Lower lobe of right lung (tissue), 2 donors: ENCODE results near the gene ANGEL1. TPM values are rescaled to one million over a fixed set of nuclear protein-coding genes. Genes with fewer than 3 reads are reported as not detected.

Experiments used
- ATAC-seq, 2 donors: fragments of 200-7000 bp; cut with Tn5 transposase; one replicate each; pipeline ENCODE4 v1.9.1; 2020 to 2022; ENCODE audit warnings: mild to moderate bottlenecking in 2 of 2, moderate library complexity in 2 of 2
- DNase-seq: peaks from one replicate; pipeline ENCODE4 v3.0.0-alpha.2; 2020
- H3K27ac ChIP-seq: fragments of 200-600 bp; one replicate; pipeline ENCODE4 v1.8.0; 2022
- H3K27me3 ChIP-seq: fragments of 200-600 bp; one replicate; pipeline ENCODE4 v1.8.0; 2022; ENCODE audit warnings: low read depth
- H3K36me3 ChIP-seq: fragments of 200-600 bp; one replicate; pipeline ENCODE4 v1.8.0; 2022; ENCODE audit warnings: mild to moderate bottlenecking
- H3K4me1 ChIP-seq: fragments of 200-600 bp; one replicate; pipeline ENCODE4 v1.8.0; 2022
- H3K4me3 ChIP-seq: fragments of 200-600 bp; one replicate; pipeline ENCODE4 v1.8.0; 2022; ENCODE audit warnings: mild to moderate bottlenecking
- H3K9me3 ChIP-seq: fragments of 200-600 bp; one replicate; pipeline ENCODE4 v1.8.0; 2022
- intact Hi-C: fragments of 100-400 bp; cut with DNase I; formaldehyde crosslinking; loops from one replicate; pipeline ENCODE4 v1.11.0; 2022
- total RNA-seq: library from RNA; stranded (reverse); fragmentation: NEBNext Ultra II Directional; extraction: Animal tissue kit (Norgen Biotek cat#: 25700); gene quantifications from one replicate; pipeline ENCODE4 v1.2.1, GENCODE V29; 2021
- TF ChIP-seq, protein P1 (sequence below): fragments of 200-600 bp; IDR thresholded peaks from one replicate; pipeline ENCODE4 v1.8.0; 2022; ENCODE audit warnings: antibody characterized with exemption, mild to moderate bottlenecking
- donor health status: DM: no; HTN: yes; CAD: no; lungs with severe emphysema.

The ANGEL1 gene
- total RNA-seq, 1 donor from 2014 or later: 28.9 TPM

- no peak for DNase-seq
- intact Hi-C loops: no loop called here
Measured at GRCh38 chr14:76770521-76771436, 41.9 kb downstream of the ANGEL1 start.

DNA sequence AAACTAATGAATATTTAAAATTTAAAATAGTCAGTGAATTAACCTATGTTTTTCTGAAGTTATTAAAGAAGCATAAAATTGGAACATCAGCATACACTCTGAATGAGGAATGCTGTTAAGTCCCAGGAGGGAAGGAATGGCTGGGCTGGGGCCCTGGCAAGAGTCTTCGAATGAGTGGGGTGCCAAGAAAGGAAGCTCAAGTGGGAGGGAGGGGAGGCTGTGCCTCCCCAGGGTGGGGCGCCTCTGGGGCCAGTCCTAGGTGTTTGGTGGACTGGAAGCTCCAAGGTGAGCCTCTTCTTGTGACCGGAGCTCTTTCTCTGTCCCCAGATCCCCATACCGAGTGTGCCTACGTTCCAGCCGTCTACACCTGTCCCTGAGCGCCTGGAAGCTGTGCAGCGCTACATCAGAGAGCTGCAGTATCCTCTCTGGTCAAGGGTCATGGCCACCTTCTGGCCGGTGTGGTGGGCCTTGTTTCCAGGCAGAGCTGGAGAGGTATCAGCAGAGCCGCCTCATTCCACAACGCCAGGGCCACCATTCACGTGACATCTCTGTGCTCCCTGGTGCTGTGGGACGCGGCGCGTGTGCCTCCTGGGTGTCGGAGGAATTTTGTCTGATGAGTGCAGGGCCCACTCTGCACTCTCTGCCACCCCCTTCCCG, 42.9 kb downstream of the ANGEL1 start:
- intact Hi-C loops: no loop called here
- H3K9me3 ChIP-seq: no peaks in the 10 kb centered on the region
- H3K27ac ChIP-seq: no peak overlapping the region
- peaks cover 54% of the 10 kb centered on the region for H3K4me1 ChIP-seq
- DNase-seq (no peak), ATAC-seq (no peak)
- no peak overlapping the region for H3K4me3 ChIP-seq
- TF ChIP-seq, protein P1, sequence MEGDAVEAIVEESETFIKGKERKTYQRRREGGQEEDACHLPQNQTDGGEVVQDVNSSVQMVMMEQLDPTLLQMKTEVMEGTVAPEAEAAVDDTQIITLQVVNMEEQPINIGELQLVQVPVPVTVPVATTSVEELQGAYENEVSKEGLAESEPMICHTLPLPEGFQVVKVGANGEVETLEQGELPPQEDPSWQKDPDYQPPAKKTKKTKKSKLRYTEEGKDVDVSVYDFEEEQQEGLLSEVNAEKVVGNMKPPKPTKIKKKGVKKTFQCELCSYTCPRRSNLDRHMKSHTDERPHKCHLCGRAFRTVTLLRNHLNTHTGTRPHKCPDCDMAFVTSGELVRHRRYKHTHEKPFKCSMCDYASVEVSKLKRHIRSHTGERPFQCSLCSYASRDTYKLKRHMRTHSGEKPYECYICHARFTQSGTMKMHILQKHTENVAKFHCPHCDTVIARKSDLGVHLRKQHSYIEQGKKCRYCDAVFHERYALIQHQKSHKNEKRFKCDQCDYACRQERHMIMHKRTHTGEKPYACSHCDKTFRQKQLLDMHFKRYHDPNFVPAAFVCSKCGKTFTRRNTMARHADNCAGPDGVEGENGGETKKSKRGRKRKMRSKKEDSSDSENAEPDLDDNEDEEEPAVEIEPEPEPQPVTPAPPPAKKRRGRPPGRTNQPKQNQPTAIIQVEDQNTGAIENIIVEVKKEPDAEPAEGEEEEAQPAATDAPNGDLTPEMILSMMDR: no peak
- H3K36me3 ChIP-seq: no peaks in the 10 kb centered on the region
- H3K27me3 ChIP-seq: no peaks in the 10 kb centered on the region

More at GRCh38 chr14:76770521-76771436, 41.9 kb downstream of the ANGEL1 start:
- ATAC-seq: no peak
- Histone ChIP-seq H3K36me3 (no peaks in the 10 kb centered on the region), H3K4me1 (peaks cover 54% of the 10 kb centered on the region), H3K4me3 (no peak overlapping the region), H3K27ac (no peak overlapping the region), H3K27me3 (no peaks in the 10 kb centered on the region), H3K9me3 (no peaks in the 10 kb centered on the region)
- TF ChIP-seq, protein P1: no peak

GRCh38 chr14:76768671-76769500, 43.8 kb downstream of the ANGEL1 start:
- Histone ChIP-seq H3K27ac (peak overlapping the region; percentile 77), H3K4me3 (no peak overlapping the region), H3K27me3 (no peaks in the 10 kb centered on the region), H3K36me3 (no peaks in the 10 kb centered on the region), H3K9me3 (no peaks in the 10 kb centered on the region), H3K4me1 (peaks cover 47% of the 10 kb centered on the region)
- TF ChIP-seq, protein P1: no peak
- intact Hi-C loops: no loop called here
- ATAC-seq (no peak), DNase-seq (no peak)

GRCh38 chr14:76767681-76768656, 44.7 kb downstream of the ANGEL1 start:
- TF ChIP-seq, protein P1: no peak
- intact Hi-C loops: no loop called here
- Histone ChIP-seq H3K9me3 (no peaks in the 10 kb centered on the region), H3K4me1 (peaks cover 42% of the 10 kb centered on the region), H3K4me3 (no peak overlapping the region), H3K36me3 (no peaks in the 10 kb centered on the region), H3K27ac (peak overlapping the region; percentile 77), H3K27me3 (no peaks in the 10 kb centered on the region)
- peak; percentile 84 for DNase-seq
- ATAC-seq: peak; percentile 82 to 90
